ENCODE measurements around the gene CDH6.

Gene CDH6

DNA sequence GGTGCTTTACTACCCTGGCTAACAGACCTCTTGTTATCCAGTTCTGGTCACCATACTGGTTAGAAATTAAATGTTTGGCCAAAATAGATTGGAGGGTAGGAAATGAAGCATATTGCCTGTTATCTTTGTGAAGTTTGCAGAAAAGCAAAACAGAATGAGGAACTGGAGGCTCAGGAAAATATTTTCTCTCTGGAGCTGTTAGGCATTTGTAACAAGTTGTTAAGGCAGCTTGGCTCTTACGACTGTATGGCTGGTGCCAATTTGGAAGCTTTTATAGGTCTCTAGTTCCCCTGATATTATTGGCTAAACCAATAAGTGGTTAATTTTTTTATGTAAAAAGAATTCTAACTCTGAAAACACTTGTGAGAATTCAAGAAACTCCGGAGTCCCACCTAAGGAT lies 35.8 kb downstream of the CDH6 start:
- H3K36me3 ChIP-seq (ENCODE audit: insufficient read depth) = no peaks in the 10 kb centered on the region

DNA sequence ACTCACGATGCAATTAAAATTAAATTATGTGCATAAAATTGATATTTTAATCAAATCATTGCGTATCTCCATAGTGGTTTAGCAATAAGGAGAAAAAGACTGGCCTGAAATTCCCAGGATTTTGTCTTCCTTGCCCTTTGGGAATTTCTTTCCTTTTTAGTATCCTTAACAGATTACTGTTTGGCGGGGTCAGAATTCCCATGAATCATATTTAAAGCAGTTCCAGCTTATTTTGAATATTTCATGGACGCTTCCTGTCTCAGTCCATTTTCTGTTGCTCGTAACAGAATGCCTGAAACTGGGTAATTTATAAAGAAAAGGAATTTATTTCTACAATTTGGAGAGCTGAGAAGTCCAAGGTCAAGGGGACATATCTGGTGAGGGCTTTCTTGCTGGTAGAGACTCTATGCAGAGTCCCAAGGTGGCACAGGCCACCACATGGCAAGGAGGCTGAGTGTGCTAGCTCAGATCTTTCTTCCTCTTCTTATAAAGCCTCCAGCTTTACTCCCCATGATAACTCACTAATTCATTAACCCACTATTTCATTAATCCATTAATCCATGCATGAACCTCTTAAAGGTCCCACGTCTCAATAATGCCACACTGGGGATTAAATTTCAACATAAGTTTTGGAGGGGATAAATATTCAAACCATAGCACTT lies 37.8 kb downstream of the CDH6 start:
- Histone ChIP-seq H3K9ac (no peak overlapping the region), H4K20me1 (ENCODE audit: insufficient read depth) (no peaks in the 10 kb centered on the region), H3K27ac (no peak overlapping the region), H3K79me2 (ENCODE audit: insufficient read depth, low read depth) (no peaks in the 10 kb centered on the region), H2AFZ (ENCODE audit: low read depth) (no peak overlapping the region), H3K27me3 (ENCODE audit: insufficient read depth, low read depth) (no peaks in the 10 kb centered on the region), H3K36me3 (ENCODE audit: insufficient read depth) (no peaks in the 10 kb centered on the region), H3K4me3 (IDR thresholded peaks at IDR 0.05; ENCODE audit: insufficient read depth, low read depth, low read length) (no peak overlapping the region), H3K4me2 (no peak overlapping the region), H3K4me1 (ENCODE audit: low read depth, poor library complexity, severe bottlenecking) (no peaks in the 10 kb centered on the region)
- TF ChIP-seq, protein P1, sequence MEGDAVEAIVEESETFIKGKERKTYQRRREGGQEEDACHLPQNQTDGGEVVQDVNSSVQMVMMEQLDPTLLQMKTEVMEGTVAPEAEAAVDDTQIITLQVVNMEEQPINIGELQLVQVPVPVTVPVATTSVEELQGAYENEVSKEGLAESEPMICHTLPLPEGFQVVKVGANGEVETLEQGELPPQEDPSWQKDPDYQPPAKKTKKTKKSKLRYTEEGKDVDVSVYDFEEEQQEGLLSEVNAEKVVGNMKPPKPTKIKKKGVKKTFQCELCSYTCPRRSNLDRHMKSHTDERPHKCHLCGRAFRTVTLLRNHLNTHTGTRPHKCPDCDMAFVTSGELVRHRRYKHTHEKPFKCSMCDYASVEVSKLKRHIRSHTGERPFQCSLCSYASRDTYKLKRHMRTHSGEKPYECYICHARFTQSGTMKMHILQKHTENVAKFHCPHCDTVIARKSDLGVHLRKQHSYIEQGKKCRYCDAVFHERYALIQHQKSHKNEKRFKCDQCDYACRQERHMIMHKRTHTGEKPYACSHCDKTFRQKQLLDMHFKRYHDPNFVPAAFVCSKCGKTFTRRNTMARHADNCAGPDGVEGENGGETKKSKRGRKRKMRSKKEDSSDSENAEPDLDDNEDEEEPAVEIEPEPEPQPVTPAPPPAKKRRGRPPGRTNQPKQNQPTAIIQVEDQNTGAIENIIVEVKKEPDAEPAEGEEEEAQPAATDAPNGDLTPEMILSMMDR (conservative IDR thresholded peaks at IDR 0.05; ENCODE audit: low read depth, low read length) = no peak

More for the DNA sequence above, 35.8 kb downstream of the CDH6 start:
- Histone ChIP-seq H3K27me3 (ENCODE audit: insufficient read depth, low read depth) (no peaks in the 10 kb centered on the region), H3K79me2 (ENCODE audit: insufficient read depth, low read depth) (no peaks in the 10 kb centered on the region), H4K20me1 (ENCODE audit: insufficient read depth) (no peaks in the 10 kb centered on the region), H3K9ac (no peak overlapping the region), H2AFZ (ENCODE audit: low read depth) (no peak overlapping the region), H3K4me3 (IDR thresholded peaks at IDR 0.05; ENCODE audit: insufficient read depth, low read depth, low read length) (no peak overlapping the region), H3K4me2 (no peak overlapping the region), H3K27ac (no peak overlapping the region), H3K4me1 (ENCODE audit: low read depth, poor library complexity, severe bottlenecking) (no peaks in the 10 kb centered on the region)
- TF ChIP-seq, protein P1 (conservative IDR thresholded peaks at IDR 0.05; ENCODE audit: low read depth, low read length) = no peak

DNA sequence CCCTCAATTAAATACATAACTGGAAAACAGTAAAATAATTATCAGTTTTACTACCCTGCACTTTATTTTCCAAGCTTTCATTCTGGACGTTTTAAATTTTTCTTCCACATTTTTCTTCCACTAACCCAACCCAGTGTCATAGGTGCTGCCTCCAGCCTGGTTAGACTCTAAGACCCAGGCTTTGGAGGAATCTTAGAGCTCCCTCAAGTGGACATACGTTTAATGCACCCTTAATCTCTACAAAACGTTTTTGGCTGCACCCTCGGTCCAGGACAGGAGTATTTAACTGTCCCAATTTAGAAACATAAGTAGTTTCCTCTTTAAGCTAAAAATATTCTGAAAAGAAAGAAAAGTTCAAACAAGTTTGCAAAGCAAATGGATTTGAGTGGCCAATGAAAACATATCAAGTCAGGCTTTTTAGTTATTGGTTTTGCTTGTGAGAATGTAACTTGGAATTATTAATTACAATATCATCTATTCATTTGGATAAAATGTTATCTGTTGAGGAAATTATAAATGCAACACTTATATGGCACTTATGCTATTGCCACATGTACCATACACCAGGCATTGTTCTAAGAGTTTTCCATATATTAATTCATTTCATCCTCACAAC lies 38.9 kb downstream of the CDH6 start:
- TF ChIP-seq, protein P1 (conservative IDR thresholded peaks at IDR 0.05; ENCODE audit: low read depth, low read length) = peak; percentile 79
- Histone ChIP-seq H2AFZ (ENCODE audit: low read depth) (no peak overlapping the region), H3K79me2 (ENCODE audit: insufficient read depth, low read depth) (no peaks in the 10 kb centered on the region), H3K27ac (no peak overlapping the region), H3K4me1 (ENCODE audit: low read depth, poor library complexity, severe bottlenecking) (no peaks in the 10 kb centered on the region), H3K4me2 (no peak overlapping the region), H3K9ac (no peak overlapping the region), H3K27me3 (ENCODE audit: insufficient read depth, low read depth) (no peaks in the 10 kb centered on the region), H4K20me1 (ENCODE audit: insufficient read depth) (no peaks in the 10 kb centered on the region), H3K36me3 (ENCODE audit: insufficient read depth) (no peaks in the 10 kb centered on the region), H3K4me3 (IDR thresholded peaks at IDR 0.05; ENCODE audit: insufficient read depth, low read depth, low read length) (no peak overlapping the region)

DNA sequence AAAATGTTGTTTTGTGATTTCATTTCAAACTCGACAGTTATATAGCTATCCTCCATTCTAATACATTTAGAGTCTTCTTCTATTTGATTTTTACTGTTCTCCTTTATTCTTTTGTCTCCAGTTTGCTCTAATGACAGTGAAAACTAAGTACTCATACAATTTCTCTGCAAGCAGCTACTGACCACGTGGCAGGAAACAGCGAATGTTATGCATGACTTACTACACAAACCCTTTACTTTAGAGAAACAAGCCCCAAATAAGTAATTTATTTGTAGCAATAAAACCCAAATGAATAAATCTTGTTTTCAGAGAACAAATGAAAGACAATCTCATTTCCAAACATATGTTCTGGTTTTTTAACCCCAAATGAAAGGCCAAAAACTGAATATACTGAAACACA lies 41.9 kb downstream of the CDH6 start:
- no peak overlapping the region for H3K27ac ChIP-seq
- H3K4me1 ChIP-seq (ENCODE audit: low read depth, poor library complexity, severe bottlenecking) = no peaks in the 10 kb centered on the region
- TF ChIP-seq, protein P1 (conservative IDR thresholded peaks at IDR 0.05; ENCODE audit: low read depth, low read length) = no peak
- no peaks in the 10 kb centered on the region for H3K36me3 ChIP-seq (ENCODE audit: insufficient read depth)
- H3K27me3 ChIP-seq (ENCODE audit: insufficient read depth, low read depth) = no peaks in the 10 kb centered on the region
- no peak overlapping the region for H3K9ac ChIP-seq
- H4K20me1 ChIP-seq (ENCODE audit: insufficient read depth) = no peaks in the 10 kb centered on the region
- no peak overlapping the region for H3K4me2 ChIP-seq
- no peak overlapping the region for H2AFZ ChIP-seq (ENCODE audit: low read depth)
- H3K79me2 ChIP-seq (ENCODE audit: insufficient read depth, low read depth) = no peaks in the 10 kb centered on the region
- H3K4me3 ChIP-seq (IDR thresholded peaks at IDR 0.05; ENCODE audit: insufficient read depth, low read depth, low read length) = no peak overlapping the region
